Small intestine (tissue), 7 donors: Measurements from ENCODE around the gene ESCO1. TPM values are rescaled to one million over a fixed set of nuclear protein-coding genes. Genes with fewer than 3 reads are reported as not detected.

Source experiments
- DNase-seq, 2 donors: peaks; one replicate each; pipeline versions ENCODE4 v3.0.0 to v3.0.0-alpha.2; 2013
- FAIRE-seq: peaks from 2 replicates; lab custom pipeline; 2012; peaks lifted over from hg19 to GRCh38; lab: Jason Lieb, UNC
- H3K27ac ChIP-seq, 3 donors: one replicate each; pipeline ENCODE4 v1.5.1; 2013; ENCODE audit warnings: low read length in 2 of 3, mild to moderate bottlenecking in 2 of 3, control low read depth in 1 of 3, inconsistent platforms in 1 of 3, low read depth in 1 of 3, moderate library complexity in 1 of 3
- H3K27me3 ChIP-seq, 3 donors: one replicate each; pipeline ENCODE4 v1.6.1; 2013; ENCODE audit warnings: low read length in 3 of 3, inconsistent platforms in 1 of 3; ENCODE audit not compliant: control insufficient read depth in 3 of 3, insufficient read depth in 3 of 3
- H3K36me3 ChIP-seq, 3 donors: one replicate each; pipeline ENCODE4 v1.6.1; 2013; ENCODE audit warnings: low read length in 3 of 3, inconsistent platforms in 1 of 3, low read depth in 1 of 3, mild to moderate bottlenecking in 1 of 3, moderate library complexity in 1 of 3; ENCODE audit not compliant: control insufficient read depth in 3 of 3, insufficient read depth in 2 of 3
- H3K4me1 ChIP-seq, 3 donors: one replicate each; pipeline ENCODE4 v1.6.1; 2013; ENCODE audit warnings: low read length in 2 of 3, inconsistent platforms in 1 of 3, low read depth in 1 of 3, mild to moderate bottlenecking in 1 of 3, moderate library complexity in 1 of 3; ENCODE audit not compliant: control insufficient read depth in 3 of 3, insufficient read depth in 2 of 3
- H3K4me3 ChIP-seq, 3 donors: one replicate each; pipeline ENCODE4 v1.5.1; 2013; ENCODE audit warnings: low read length in 3 of 3, control low read depth in 1 of 3, inconsistent platforms in 1 of 3, low read depth in 1 of 3, mild to moderate bottlenecking in 1 of 3, moderate library complexity in 1 of 3
- H3K9me3 ChIP-seq, 2 donors: one replicate each; pipeline ENCODE4 v1.6.1; 2013; ENCODE audit warnings: low read depth in 1 of 2, low read length in 1 of 2; ENCODE audit not compliant: control insufficient read depth in 2 of 2, insufficient read depth in 1 of 2
- WGBS, 3 donors: extraction: QIAGEN DNeasy Blood & Tissue Kit; methylation state at CpG; one replicate each; pipeline ENCODE4 v1.1.7; 2013; 5-methylcytosine and 5-hydroxymethylcytosine counted together
- polyA plus RNA-seq, 4 donors: library from polyadenylated mRNA; stranded (reverse) in 3 of 4; unstranded in 1 of 4; fragments of 200-250 nt in 3 of 4; fragments of 120-200 nt in 1 of 4; gene quantifications; one replicate each; pipeline versions ENCODE4 v1.2.1 to v1.2.3, GENCODE V29; 2013
- donor health status: healthy with polysubstance abuse.
- donor health status: control.
- donor health status: control.
- donor health status: Bipolar disorder and iron deficiency.
- donor health status: healthy.

ESCO1 gene
- polyA plus RNA-seq, 4 donors, result 9.4 to 24.4 (median 13.1) TPM

DNA sequence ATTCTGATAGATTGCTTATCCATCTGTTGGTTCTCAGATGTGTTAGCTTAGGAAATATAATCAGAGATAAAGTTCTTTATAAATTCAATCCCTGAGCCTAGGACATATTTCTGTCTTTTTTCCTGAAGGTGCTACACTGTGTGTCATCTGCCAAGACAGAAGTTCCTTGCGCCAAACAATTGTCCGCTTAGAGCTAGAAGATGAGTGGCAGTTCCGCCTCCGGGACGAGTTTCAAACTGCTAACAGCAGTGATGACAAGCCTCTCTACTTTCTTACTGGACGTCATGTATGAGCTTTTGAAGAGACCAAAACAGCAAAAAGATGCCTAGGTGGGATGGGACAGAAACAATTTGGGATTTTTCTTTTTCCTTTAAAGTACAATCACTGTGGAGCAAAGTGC, 78.0 kb downstream of the ESCO1 start:
- WGBS, 3 donors, result 91 to 97% (median 96%) methylated on average over 6 of the region's 6 CpGs
- no peak for DNase-seq
- no peak overlapping the region for H3K27ac ChIP-seq
- H3K4me3 ChIP-seq, result no peak overlapping the region
- FAIRE-seq, result no peak
- no peaks in the 10 kb centered on the region for H3K9me3 ChIP-seq
- H3K36me3 ChIP-seq, result peaks cover 5 to 13% (median 9%) of the 10 kb centered on the region in 3 donors
- H3K4me1 ChIP-seq, result no peaks in the 10 kb centered on the region
- H3K27me3 ChIP-seq, result no peaks in the 10 kb centered on the region

DNA sequence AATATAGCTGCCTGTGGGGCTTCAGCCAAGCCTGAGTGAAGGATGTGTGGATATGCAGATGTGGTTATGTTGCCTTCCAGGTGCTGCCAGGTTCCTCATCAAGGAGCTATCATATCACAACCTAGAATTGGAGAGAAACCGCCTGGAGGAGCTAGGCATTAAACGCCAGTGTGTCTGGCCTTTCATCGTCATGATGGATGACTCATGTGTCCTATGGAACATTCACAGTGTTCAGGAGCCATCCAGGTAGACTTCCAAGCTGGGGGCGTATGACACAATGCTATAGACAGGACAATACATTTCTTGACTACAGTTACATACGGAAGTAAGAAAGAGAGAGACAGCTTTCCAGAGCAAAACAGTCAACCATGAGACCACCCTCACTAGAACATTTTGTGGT, 86.8 kb downstream of the ESCO1 start:
- WGBS, 3 donors, result 90 to 93% (median 92%) methylated on average over 5 of the region's 5 CpGs
- peaks cover 0 to 9% (median 3%) of the 10 kb centered on the region in 3 donors for H3K36me3 ChIP-seq

DNA sequence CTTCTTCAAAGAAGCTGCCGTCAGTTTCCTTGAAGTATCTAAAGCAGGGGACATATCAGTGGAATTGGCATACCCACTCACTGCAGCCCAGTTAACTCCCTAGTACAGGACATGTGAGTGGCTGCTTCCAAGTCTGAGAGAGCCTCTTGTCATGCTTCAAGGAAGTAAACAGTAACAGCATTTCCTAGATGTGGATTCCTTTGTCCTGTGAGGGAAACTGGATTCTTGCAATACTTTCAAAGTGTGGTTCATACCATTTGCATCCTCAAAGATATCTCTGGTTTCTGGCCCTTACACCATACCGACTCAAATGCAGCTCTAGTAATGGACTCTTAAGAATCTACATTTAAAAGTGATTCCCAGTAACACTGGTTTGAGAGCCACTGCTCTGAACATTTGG, 87.2 kb downstream of the ESCO1 start:
- Histone ChIP-seq H3K27ac (no peak overlapping the region), H3K4me3 (no peak overlapping the region), H3K4me1 (no peaks in the 10 kb centered on the region), H3K9me3 (peaks cover 0 to 2% of the 10 kb centered on the region in 2 donors), H3K27me3 (no peaks in the 10 kb centered on the region), H3K36me3 (peaks cover 0 to 10% (median 3%) of the 10 kb centered on the region in 3 donors)
- FAIRE-seq, result no peak
- WGBS, 3 donors, result 96 to 100% (median 100%) methylated on average over 2 of the region's 2 CpGs
- DNase-seq, result no peak

More for the DNA sequence above, 86.8 kb downstream of the ESCO1 start:
- FAIRE-seq (no peak), DNase-seq (no peak)
- no peaks in the 10 kb centered on the region for H3K27me3 ChIP-seq
- no peak overlapping the region for H3K27ac ChIP-seq
- H3K9me3 ChIP-seq, result peaks cover 0 to 2% of the 10 kb centered on the region in 2 donors
- no peak overlapping the region for H3K4me3 ChIP-seq
- H3K4me1 ChIP-seq, result no peaks in the 10 kb centered on the region

DNA sequence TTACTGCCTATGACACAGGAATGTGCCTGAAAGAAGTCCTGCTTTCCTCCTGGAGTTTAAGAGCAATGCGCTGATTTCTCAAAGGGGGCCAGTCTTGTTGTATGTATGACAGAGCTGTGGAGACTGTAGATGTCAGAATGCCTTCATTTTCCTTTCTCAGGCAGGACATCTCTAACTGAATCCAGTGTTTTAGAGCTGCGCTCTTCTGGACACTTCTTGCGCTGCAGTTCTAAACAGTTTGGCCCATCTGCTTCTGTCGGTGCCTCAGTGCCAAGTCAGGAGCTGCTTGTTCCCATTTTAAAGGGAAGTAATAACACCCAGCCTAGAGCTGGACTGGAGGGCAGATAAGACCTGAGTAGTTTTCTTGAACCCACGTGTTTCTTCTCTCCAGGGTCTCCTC, 91.4 kb downstream of the ESCO1 start:
- no peak for DNase-seq
- no peak for FAIRE-seq
- H3K4me1 ChIP-seq, result no peaks in the 10 kb centered on the region
- H3K36me3 ChIP-seq, result peaks cover 0 to 12% (median 2%) of the 10 kb centered on the region in 3 donors
- WGBS, 3 donors, result 83 to 93% (median 87%) methylated on average over 5 of the region's 5 CpGs
- H3K4me3 ChIP-seq, result no peak overlapping the region
- H3K27ac ChIP-seq, result no peak overlapping the region
- H3K9me3 ChIP-seq, result peaks cover 0 to 2% of the 10 kb centered on the region in 2 donors
- H3K27me3 ChIP-seq, result no peaks in the 10 kb centered on the region

DNA sequence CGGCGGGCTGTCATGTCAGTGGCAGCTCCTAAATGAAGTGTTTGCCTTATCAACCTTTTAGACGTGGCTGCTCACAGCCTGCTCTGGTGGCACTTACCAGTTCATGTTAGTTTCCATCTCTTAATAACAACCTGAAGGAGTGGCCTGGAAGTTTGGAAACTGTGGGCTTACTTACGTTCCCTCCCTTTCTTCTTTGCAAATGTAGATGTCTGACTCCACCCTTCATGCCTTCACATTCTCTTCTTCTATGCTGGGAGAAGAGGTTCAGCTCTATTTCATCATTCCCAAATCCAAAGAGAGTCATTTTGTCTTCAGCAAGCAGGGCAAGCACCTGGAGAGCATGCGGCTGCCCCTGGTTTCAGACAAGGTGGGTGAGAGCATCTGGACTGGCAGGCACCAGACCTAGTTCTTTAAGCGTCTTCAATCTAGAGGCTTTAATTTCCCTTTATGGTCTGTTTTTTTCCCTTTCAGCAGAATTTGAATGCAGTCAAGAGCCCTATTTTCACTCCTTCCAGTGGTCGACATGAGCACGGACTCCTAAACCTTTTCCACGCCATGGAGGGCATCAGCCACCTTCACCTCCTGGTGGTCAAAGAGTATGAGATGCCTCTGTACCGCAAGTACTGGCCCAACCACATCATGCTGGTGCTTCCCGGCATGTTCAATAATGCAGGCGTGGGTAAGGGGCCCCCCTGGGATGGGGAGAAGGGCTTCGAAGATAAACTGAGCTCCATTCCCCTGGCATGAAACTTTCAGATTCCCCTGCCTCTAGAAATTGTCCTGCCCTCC, 92.4 kb downstream of the ESCO1 start:
- Histone ChIP-seq H3K27ac (no peak overlapping the region), H3K9me3 (peaks cover 0 to 2% of the 10 kb centered on the region in 2 donors), H3K27me3 (no peaks in the 10 kb centered on the region), H3K4me3 (no peak overlapping the region), H3K36me3 (peaks cover 0 to 8% (median 2%) of the 10 kb centered on the region in 3 donors), H3K4me1 (no peaks in the 10 kb centered on the region)
- no peak for FAIRE-seq
- no peak for DNase-seq
- 90 to 92% (median 91%) methylated on average over 13 of the region's 13 CpGs for WGBS, 3 donors

DNA sequence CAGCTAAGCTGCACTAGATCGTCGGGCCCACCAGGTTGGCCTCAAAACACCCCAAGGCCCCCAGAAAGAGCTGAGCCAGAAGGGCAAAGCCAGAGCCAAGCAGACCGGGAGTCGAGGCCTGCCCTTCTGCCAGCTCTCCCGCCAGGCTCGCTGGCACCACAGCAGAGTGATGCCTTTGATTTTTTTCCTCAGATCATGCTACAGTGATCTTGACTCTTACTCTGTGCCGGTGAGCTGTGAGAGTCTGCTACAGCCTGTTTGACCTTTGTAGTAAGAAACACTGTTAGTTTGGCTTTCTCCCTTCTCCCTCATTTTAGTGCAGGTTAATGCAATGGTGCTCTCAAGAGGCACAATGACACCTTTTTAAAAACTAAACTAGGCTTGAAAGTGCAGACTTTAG, 97.8 kb downstream of the ESCO1 start:
- no peak overlapping the region for H3K4me3 ChIP-seq
- H3K4me1 ChIP-seq, result no peaks in the 10 kb centered on the region
- FAIRE-seq (no peak), DNase-seq (no peak)
- H3K27me3 ChIP-seq, result no peaks in the 10 kb centered on the region
- 85 to 90% (median 87%) methylated on average over 7 of the region's 7 CpGs for WGBS, 3 donors
- H3K36me3 ChIP-seq, result peaks cover 0 to 4% (median 2%) of the 10 kb centered on the region in 3 donors
- no peak overlapping the region for H3K27ac ChIP-seq
- H3K9me3 ChIP-seq, result no peaks in the 10 kb centered on the region

DNA sequence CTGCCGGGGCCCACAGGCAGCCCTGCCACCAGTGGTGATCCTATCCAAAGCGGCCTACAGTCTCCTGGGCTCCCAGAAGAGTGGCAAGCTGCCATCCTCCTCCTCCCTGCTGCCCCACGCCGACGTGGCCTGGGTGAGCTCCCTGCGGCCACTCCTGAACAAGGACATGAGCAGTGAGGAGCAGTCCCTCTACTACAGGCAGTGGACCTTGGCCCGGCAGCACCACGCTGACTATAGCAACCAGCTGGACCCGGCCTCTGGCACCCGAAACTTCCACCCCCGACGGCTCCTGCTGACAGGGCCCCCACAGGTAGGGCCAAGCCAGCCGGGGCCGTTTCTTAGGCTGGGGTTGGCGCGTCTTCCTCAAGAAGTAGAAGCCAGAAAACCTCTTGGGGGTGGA, 100.5 kb downstream of the ESCO1 start:
- Histone ChIP-seq H3K4me3 (no peak overlapping the region), H3K4me1 (no peaks in the 10 kb centered on the region), H3K27ac (no peak overlapping the region), H3K36me3 (peaks cover 0 to 4% (median 0%) of the 10 kb centered on the region in 3 donors), H3K27me3 (no peaks in the 10 kb centered on the region), H3K9me3 (no peaks in the 10 kb centered on the region)
- no peak for DNase-seq
- no peak for FAIRE-seq
- 87 to 93% (median 90%) methylated on average over 13 to 16 of the region's 16 CpGs for WGBS, 3 donors

DNA sequence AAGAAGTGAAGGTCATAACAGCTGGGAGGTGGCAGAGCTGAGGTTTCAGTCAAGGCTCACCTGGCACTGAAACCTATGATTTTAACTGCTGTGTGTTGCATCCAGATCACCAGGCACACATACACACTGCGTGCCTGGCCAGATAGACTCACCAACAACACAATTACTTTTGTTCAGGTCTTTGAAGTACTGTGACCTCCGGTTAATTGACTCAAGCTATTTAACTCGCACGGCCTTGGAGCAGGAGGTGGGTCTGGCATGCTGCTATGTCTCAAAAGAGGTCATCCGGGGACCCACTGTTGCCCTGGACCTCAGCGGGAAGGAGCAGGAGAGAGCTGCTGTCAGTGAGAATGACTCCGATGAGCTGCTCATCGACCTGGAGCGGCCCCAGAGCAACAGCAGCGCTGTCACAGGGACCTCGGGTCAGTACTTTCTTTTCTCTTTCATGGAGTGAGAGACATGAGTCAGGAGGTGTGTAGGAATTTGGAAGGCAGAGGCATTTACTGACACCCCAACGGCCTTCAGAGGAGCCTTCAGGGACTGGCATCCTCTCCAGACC, 104.1 kb downstream of the ESCO1 start:
- FAIRE-seq (no peak), DNase-seq (no peak)
- H3K27me3 ChIP-seq, result no peaks in the 10 kb centered on the region
- H3K4me3 ChIP-seq, result no peak overlapping the region
- no peak overlapping the region for H3K27ac ChIP-seq
- H3K9me3 ChIP-seq, result no peaks in the 10 kb centered on the region
- 86 to 90% (median 87%) methylated on average over 12 of the region's 12 CpGs for WGBS, 3 donors
- H3K36me3 ChIP-seq, result peaks cover 0 to 4% (median 0%) of the 10 kb centered on the region in 3 donors
- H3K4me1 ChIP-seq, result no peaks in the 10 kb centered on the region
